ENCODE measurements around the gene TAOK2. TPM values are rescaled to one million over a fixed set of nuclear protein-coding genes. Genes with fewer than 3 reads are reported as not detected.
"Not testable (repeated sequence)": the region's sequence is repeated elsewhere in the genome, so short reads cannot be mapped to it uniquely, and the experiment has no call there.

The TAOK2 gene
- total RNA-seq, 4 donors from 2014 or later: 48.8 to 62.6 (median 55.2) TPM

- 73 to 78% methylated on average over 12 of the region's 12 CpGs for WGBS, 2 donors
- TF ChIP-seq CTCF (IDR thresholded peaks at IDR 0.05): no peak
- no peak for TF ChIP-seq POLR2A (IDR thresholded peaks at IDR 0.05)
- peaks cover 3 to 5% of the 10 kb centered on the region in 2 donors for H3K36me3 ChIP-seq
- no peak overlapping the region for H3K27ac ChIP-seq
- H3K4me1 ChIP-seq: peaks cover 8 to 15% of the 10 kb centered on the region in 2 donors
- H3K9me3 ChIP-seq: no peaks in the 10 kb centered on the region
- peak overlapping the region in 1 of 3 donors; percentile 93 for H3K4me3 ChIP-seq (replicated peaks in 1 of 3)
- intact Hi-C loops (cut with DNase I): loop anchor here (10.0 kb wide), 1 partner anchor 112 kb away; the partner anchor contains the start of genes PAGR1 and PRRT2
- no peaks in the 10 kb centered on the region for H3K27me3 ChIP-seq
- no peak for DNase-seq
These were observed 46.4 kb upstream of the TAOK2 start for GRCh38 chr16:29927070-29927905.

GRCh38 chr16:29931750-29932149, 41.9 kb upstream of the TAOK2 start:
- intact Hi-C loops (cut with DNase I); H3K27ac ChIP-seq; H3K9me3 ChIP-seq; H3K36me3 ChIP-seq; H3K4me3 ChIP-seq (replicated peaks in 1 of 3); H3K27me3 ChIP-seq; H3K4me1 ChIP-seq; DNase-seq: not testable (repeated sequence)
- WGBS, 2 donors: 100% methylated on average over 2 of the region's 2 CpGs

GRCh38 chr16:29940656-29941055, 33.0 kb upstream of the TAOK2 start:
- Histone ChIP-seq H3K27ac (no peak overlapping the region), H3K4me3 (replicated peaks in 1 of 3) (no peak overlapping the region), H3K27me3 (no peaks in the 10 kb centered on the region), H3K4me1 (no peaks in the 10 kb centered on the region), H3K36me3 (no peaks in the 10 kb centered on the region), H3K9me3 (no peaks in the 10 kb centered on the region)
- DNase-seq: no peak
- intact Hi-C loops (cut with DNase I): no loop called here
- TF ChIP-seq CTCF (IDR thresholded peaks at IDR 0.05): no peak
- TF ChIP-seq POLR2A (IDR thresholded peaks at IDR 0.05): no peak
- 69% methylated on average over 4 of the region's 4 CpGs for WGBS, 2 donors

GRCh38 chr16:29943846-29944799, 29.5 kb upstream of the TAOK2 start:
- Histone ChIP-seq H3K27ac (no peak overlapping the region), H3K4me1 (no peaks in the 10 kb centered on the region), H3K27me3 (no peaks in the 10 kb centered on the region), H3K36me3 (no peaks in the 10 kb centered on the region), H3K4me3 (replicated peaks in 1 of 3) (no peak overlapping the region), H3K9me3 (no peaks in the 10 kb centered on the region)
- no peak for TF ChIP-seq CTCF (IDR thresholded peaks at IDR 0.05)
- TF ChIP-seq POLR2A (IDR thresholded peaks at IDR 0.05): no peak
- WGBS, 2 donors: 62 to 70% methylated on average over 11 of the region's 11 CpGs
- no peak for DNase-seq
- intact Hi-C loops (cut with DNase I): no loop called here

- no peak overlapping the region for H3K27ac ChIP-seq
- no peak overlapping the region for H3K4me3 ChIP-seq (replicated peaks in 1 of 3)
- no peaks in the 10 kb centered on the region for H3K4me1 ChIP-seq
- TF ChIP-seq CTCF (IDR thresholded peaks at IDR 0.05) (no peak), POLR2A (IDR thresholded peaks at IDR 0.05) (no peak)
- H3K36me3 ChIP-seq: no peaks in the 10 kb centered on the region
- intact Hi-C loops (cut with DNase I): no loop called here
- no peaks in the 10 kb centered on the region for H3K27me3 ChIP-seq
- DNase-seq: no peak
- 89 to 91% methylated on average over 2 of the region's 2 CpGs for WGBS, 2 donors
- no peaks in the 10 kb centered on the region for H3K9me3 ChIP-seq
These were observed 25.8 kb upstream of the TAOK2 start for GRCh38 chr16:29947897-29948296.

Data from thyroid gland (tissue), 4 donors.